Right lobe of liver (tissue), 4 donors: Measurements from ENCODE around the gene TACC3.

Experiments
- CTCF ChIP-seq, 4 donors: fragments of 200-600 bp in 3 of 4; fragments of 450-650 bp in 1 of 4; IDR thresholded peaks; one replicate each; pipeline versions ENCODE4 v1.5.1 to v1.8.0; 2016 to 2022; ENCODE audit warnings: antibody characterized with exemption in 4 of 4, mild to moderate bottlenecking in 2 of 4
- POLR2A ChIP-seq: fragments of 450-650 bp; IDR thresholded peaks from one replicate; pipeline ENCODE4 v1.6.1; 2017; ENCODE audit warnings: antibody characterized with exemption, mild to moderate bottlenecking
- donor health status: DM: no; HTN: no; CAD: no.
- donor health status: DM: no; HTN: no; CAD: no.
- donor health status: DM: no; HTN: yes; CAD: no.

- no peak for TF ChIP-seq CTCF (IDR thresholded peaks at IDR 0.05)
- peak; percentile 76 for TF ChIP-seq POLR2A
Observed at GRCh38 chr4:1721003-1721665, at the start of gene TACC3, which contains the start of gene TMEM129.
